HEK293 (cell line): ENCODE measurements around the gene CCNI2.

Source experiments
- CTCF ChIA-PET: fragments of 350-600 bp; formaldehyde crosslinking; extraction: SDS; loops from one replicate; lab custom pipeline; 2021; ENCODE audit warnings: antibody characterized with exemption; lab: Yijun Ruan, JAX
- POLR2A ChIA-PET: fragments of 300-600 bp; formaldehyde crosslinking; extraction: SDS; loops from one replicate; lab custom pipeline; 2020; ENCODE audit warnings: antibody characterized with exemption, inconsistent platforms; lab: Yijun Ruan, JAX
- H3K27ac ChIP-seq: fragments of 200-500 bp; sonication (Bioruptor generic); 2 replicates; pipeline ENCODE4 v1.5.1; 2014; ENCODE audit warnings: low read depth, low read length, control low read depth, inconsistent platforms; ENCODE audit errors: extremely low read depth
- H3K36me3 ChIP-seq, 2 experiments: fragments of 200-500 bp in 1 of 2; sonication (Bioruptor generic) in 1 of 2; 1 replicate in 1 of 2; 2 replicates in 1 of 2; pipeline ENCODE4 v1.5.1; 2014 to 2017; ENCODE audit warnings: inconsistent platforms in 2 of 2, low read length in 2 of 2; ENCODE audit not compliant: control insufficient read depth in 2 of 2, insufficient read depth in 1 of 2
- H3K4me1 ChIP-seq: fragments of 200-500 bp; sonication (Bioruptor generic); 2 replicates; pipeline ENCODE4 v1.5.1; 2014; ENCODE audit warnings: mild to moderate bottlenecking, low read length, inconsistent platforms; ENCODE audit not compliant: control insufficient read depth, insufficient read depth
- H3K4me3 ChIP-seq: 2 replicates; pipeline ENCODE4 v1.5.1; 2011; ENCODE audit warnings: low read depth, mild to moderate bottlenecking, control low read depth, low read length, moderate library complexity
- H3K9me3 ChIP-seq: fragments of 200-500 bp; sonication (Bioruptor generic); 2 replicates; pipeline ENCODE4 v1.5.1; 2014; ENCODE audit warnings: low read depth, low read length, inconsistent platforms; ENCODE audit not compliant: control insufficient read depth, insufficient read depth
- GLIS1 ChIP-seq: fragments of 450-650 bp; formaldehyde crosslinking; IDR thresholded peaks from 2 replicates; pipeline ENCODE4 v1.5.1; 2016; ENCODE audit warnings: missing biosample characterization, missing genetic modification characterization
- MEIS1 ChIP-seq: sonication (generic); formaldehyde crosslinking; IDR thresholded peaks from 2 replicates; pipeline ENCODE4 v1.8.1; 2022; ENCODE audit warnings: missing genetic modification reagents, mild to moderate bottlenecking, borderline replicate concordance
- PRDM10 ChIP-seq: fragments of 450-650 bp; formaldehyde crosslinking; IDR thresholded peaks from 2 replicates; pipeline ENCODE4 v1.5.1; 2016; ENCODE audit warnings: missing biosample characterization, missing genetic modification characterization
- ZBTB11 ChIP-seq: fragments of 450-650 bp; formaldehyde crosslinking; conservative IDR thresholded peaks from 2 replicates; pipeline ENCODE4 v1.5.1; 2016; ENCODE audit warnings: low read depth, missing biosample characterization, missing genetic modification characterization
- ZBTB6 ChIP-seq: fragments of 450-650 bp; formaldehyde crosslinking; IDR thresholded peaks from 2 replicates; pipeline ENCODE4 v1.5.1; 2017; ENCODE audit warnings: missing biosample characterization, missing genetic modification characterization
- ZFP37 ChIP-seq: fragments of 450-650 bp; formaldehyde crosslinking; IDR thresholded peaks from 2 replicates; pipeline ENCODE4 v1.5.1; 2016; ENCODE audit warnings: missing biosample characterization, missing genetic modification characterization
- ZNF23 ChIP-seq: fragments of 450-650 bp; formaldehyde crosslinking; IDR thresholded peaks from 2 replicates; pipeline ENCODE4 v1.5.1; 2016; ENCODE audit warnings: missing biosample characterization, missing genetic modification characterization, borderline replicate concordance
- ZNF280C ChIP-seq: fragments of 450-650 bp; formaldehyde crosslinking; IDR thresholded peaks from 2 replicates; pipeline ENCODE4 v1.5.1; 2016; ENCODE audit warnings: missing biosample characterization, missing genetic modification characterization
- ZNF561 ChIP-seq: fragments of 450-650 bp; IDR thresholded peaks from 2 replicates; pipeline ENCODE4 v1.5.1; 2018; ENCODE audit warnings: missing biosample characterization, missing genetic modification characterization, borderline replicate concordance
- ZNF596 ChIP-seq: fragments of 450-650 bp; IDR thresholded peaks from 2 replicates; pipeline ENCODE4 v1.5.0; 2018; ENCODE audit warnings: missing biosample characterization, mild to moderate bottlenecking, missing genetic modification characterization, moderate library complexity

The CCNI2 gene

GRCh38 chr5:132770476-132771159, 23.4 kb downstream of the CCNI2 start (continued):
- TF ChIP-seq ZBTB11 (tag by site-specific recombination) (no peak), MEIS1 (CRISPR knock-in tag) (no peak), ZNF561 (tag by site-specific recombination) (no peak), ZNF280C (tag by site-specific recombination) (no peak), ZNF23 (no peak), ZNF596 (tag by site-specific recombination) (no peak)

GRCh38 chr5:132771503-132771998, 24.3 kb downstream of the CCNI2 start:
- Histone ChIP-seq H3K4me3 (no peak overlapping the region), H3K27ac (no peak overlapping the region), H3K9me3 (no peaks in the 10 kb centered on the region), H3K4me1 (no peaks in the 10 kb centered on the region), H3K36me3 (peaks cover 0 to 8% of the 10 kb centered on the region in 2 experiments; a peak in 1 of 3 replicates)
- POLR2A ChIA-PET, result interaction anchor here (2.1 kb wide), 1 partner anchor 34 kb away, joined by 6 read pairs; the partner anchor contains the start of gene KIF3A
- CTCF ChIA-PET, result interaction anchor here (0.6 kb wide), 2 partner anchors 17 to 49 kb away, joined by 3 read pairs; no protein-coding TSS in a partner anchor
- TF ChIP-seq ZFP37 (tag by site-specific recombination) (no peak), PRDM10 (tag by site-specific recombination) (no peak), GLIS1 (tag by site-specific recombination) (peak; percentile 37; the same call in 1 of the 2 replicates), ZBTB6 (peak; percentile 12; the same call in 1 of the 2 replicates)
